ENCODE results near the gene EXOC1L.
A peak's percentile ranks its signal among the peaks of the same experiment; 100 is the strongest.
"Not testable (repeated sequence)": the region's sequence is repeated elsewhere in the genome, so short reads cannot be mapped to it uniquely, and the experiment has no call there.

The EXOC1L gene

DNA sequence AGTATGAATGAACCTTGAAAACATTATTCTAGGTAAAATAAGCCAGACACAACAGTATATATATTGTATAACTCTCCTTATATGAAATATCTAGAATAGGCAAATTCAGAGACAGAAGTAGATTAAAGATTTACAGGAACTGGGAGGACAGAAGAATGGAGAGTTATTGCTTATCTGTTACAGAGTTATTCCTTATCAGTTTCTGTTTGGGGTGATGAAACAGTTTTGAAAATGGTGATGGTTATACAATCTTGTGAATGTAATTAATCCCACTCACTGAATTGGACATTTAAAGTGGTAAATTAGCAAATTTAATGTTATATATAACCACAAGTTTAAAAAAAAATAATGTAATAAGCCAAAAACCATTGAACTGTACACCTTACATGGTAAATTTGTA, 19.4 kb downstream of the EXOC1L start:
- no peak for DNase-seq (ENCODE audit: low spot score)

DNA sequence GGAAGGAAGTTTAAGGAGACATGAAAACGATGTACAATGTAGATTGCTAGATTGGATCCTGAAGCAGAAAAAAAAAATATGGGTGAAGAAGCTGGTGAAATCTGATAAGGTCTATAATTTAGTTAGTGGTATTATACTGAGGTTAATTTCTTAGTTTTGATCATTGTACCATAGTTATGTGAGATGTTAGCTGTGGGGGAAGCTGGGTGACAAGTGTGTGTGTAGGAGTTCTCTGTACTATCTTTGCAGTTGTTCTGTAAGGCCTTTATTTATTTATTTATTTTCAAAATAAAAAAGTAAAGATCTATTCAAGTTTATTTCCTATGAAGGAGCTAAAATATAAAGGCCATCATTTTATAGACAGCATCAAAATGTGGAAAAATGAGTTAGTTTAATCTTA, 21.4 kb downstream of the EXOC1L start:
- DNase-seq (ENCODE audit: low spot score): no peak

GRCh38 chr4:55841373-55842239, 22.0 kb downstream of the EXOC1L start:
- DNase-seq (ENCODE audit: low spot score): not testable (repeated sequence)

GRCh38 chr4:55842312-55842711, 22.7 kb downstream of the EXOC1L start:
- not testable (repeated sequence) for DNase-seq (ENCODE audit: low spot score)

- DNase-seq (ENCODE audit: low spot score): no peak
Measured at GRCh38 chr4:55849724-55850123, 30.1 kb downstream of the EXOC1L start.

GRCh38 chr4:55851885-55852284, 32.3 kb downstream of the EXOC1L start:
- DNase-seq (ENCODE audit: low spot score): no peak

DNA sequence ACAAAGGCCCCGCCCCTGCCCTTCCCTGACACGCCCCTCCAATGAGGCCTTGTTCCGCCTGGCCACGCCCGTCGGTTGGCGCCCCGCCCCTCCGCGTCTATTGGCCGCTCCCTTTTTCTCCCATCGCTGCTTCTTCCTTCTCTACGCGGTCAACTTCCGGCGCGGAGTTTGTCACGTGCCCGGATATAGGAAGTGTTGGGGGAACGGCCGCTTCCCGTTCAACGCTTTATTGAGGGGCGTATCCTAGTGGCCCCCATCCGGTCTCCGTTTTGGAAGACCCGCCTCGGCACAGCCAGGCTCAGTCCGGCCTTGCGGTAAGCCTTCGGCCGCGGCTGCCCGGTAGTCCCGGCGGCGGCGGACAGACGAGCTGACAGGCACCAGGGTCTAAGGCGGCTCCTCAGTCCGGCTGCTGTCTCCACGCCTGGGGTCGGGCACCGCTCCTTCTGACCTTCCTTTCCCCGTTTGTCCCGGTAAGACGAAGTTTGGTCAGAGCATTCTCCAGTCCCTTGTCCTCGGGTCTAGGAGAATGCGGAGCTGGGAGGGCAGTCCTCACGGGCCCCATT, 34.0 kb downstream of the EXOC1L start, which contains the start of gene EXOC1:
Gene EXOC1, plus strand, starts transcription at position 165 of the 563 bp plus-strand sequence. CDS start 4,676 bp downstream, outside the sequence.
- DNase-seq (ENCODE audit: low spot score): peak; percentile 84

GRCh38 chr4:55854129-55854528, 34.5 kb downstream of the EXOC1L start:
- DNase-seq (ENCODE audit: low spot score): no peak

GRCh38 chr4:55857586-55857985, 38.0 kb downstream of the EXOC1L start:
- no peak for DNase-seq (ENCODE audit: low spot score)

DNA sequence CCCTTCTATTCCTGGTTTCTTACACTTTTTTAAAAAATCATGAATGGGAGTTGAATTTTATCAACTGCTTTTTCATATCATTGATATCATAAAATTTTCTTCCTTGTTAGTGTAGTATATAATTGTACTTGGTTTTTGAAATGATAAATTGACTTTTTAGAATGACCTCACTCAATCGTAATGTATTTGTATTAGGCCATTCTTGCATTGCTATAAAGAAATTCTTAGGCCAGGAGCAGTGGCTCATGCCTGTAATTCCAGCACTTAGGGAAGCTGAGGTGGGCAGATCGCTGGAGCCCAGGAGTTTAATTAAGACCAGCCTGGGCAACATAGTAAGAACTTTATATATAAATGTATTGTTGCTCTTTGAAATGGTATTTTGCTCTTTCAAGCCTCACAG, 40.1 kb downstream of the EXOC1L start:
- DNase-seq (ENCODE audit: low spot score): no peak

DNA sequence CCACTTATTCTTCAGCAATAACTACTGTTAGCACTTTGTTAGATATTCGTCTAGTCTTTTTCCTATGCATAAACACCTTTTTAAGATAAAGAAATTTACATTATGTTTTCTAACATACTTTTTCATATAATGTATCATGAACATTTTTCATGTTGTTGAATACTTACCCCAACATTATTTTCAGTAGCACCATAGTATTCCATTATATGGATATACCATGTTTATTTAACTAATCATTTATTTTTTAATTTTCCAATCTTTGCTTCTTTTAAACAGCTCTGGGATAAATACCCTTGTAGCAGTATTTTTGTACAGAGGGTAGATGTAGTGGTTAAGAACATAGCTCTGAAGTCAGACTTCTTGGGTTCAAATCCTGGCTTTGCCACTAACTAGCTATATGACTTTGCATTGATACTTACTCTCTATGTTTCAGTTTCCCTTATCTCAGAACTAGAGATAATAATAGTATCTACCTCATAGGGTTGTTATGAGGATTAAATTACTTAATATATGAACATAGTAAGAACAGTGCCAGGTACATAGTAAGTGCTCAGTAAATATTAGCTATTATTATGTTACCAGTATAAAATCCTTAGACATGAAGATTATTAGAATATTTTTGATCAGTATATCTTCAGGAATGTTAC, 45.1 kb downstream of the EXOC1L start:
- no peak for DNase-seq (ENCODE audit: low spot score)

- DNase-seq (ENCODE audit: low spot score): peak; percentile 6
Measured at GRCh38 chr4:55865228-55865806, 45.7 kb downstream of the EXOC1L start.

- peak; percentile 34 for DNase-seq (ENCODE audit: low spot score)
Measured at GRCh38 chr4:55866290-55866907, 46.8 kb downstream of the EXOC1L start.

- peak; percentile 9 for DNase-seq (ENCODE audit: low spot score)
Measured at GRCh38 chr4:55866973-55867574, 47.5 kb downstream of the EXOC1L start.

- no peak for DNase-seq (ENCODE audit: low spot score)
Measured at GRCh38 chr4:55868581-55869090, 49.0 kb downstream of the EXOC1L start.

DNA sequence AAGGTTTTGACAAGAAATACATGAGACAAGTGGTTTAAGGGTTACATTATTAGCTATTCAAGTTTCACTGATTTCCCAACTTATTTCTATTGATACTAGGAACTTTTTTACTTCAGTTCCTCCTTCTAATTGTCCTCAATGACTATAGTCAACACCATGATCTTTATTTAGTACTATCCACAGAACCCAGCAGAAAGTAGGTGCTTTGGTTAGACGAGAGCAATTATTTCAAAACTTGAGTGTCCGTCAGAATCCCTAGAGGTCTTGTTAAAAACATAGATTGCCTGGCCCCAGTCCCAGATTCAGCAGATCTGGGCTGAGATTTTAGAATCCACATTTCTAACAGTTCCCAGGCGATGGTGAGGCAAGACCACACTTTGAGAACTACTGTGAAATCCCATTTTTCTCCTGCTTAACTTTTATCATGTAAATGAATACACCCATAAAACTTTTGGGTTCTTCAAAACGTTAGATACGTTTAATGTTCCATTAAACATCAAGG, 51.8 kb downstream of the EXOC1L start:
- DNase-seq (ENCODE audit: low spot score): no peak

GRCh38 chr4:55874831-55875230, 55.2 kb downstream of the EXOC1L start:
- no peak for DNase-seq (ENCODE audit: low spot score)

- DNase-seq (ENCODE audit: low spot score): no peak
Measured at GRCh38 chr4:55876387-55876786, 56.8 kb downstream of the EXOC1L start.

GRCh38 chr4:55879224-55879623, 59.6 kb downstream of the EXOC1L start:
- DNase-seq (ENCODE audit: low spot score): no peak

DNA sequence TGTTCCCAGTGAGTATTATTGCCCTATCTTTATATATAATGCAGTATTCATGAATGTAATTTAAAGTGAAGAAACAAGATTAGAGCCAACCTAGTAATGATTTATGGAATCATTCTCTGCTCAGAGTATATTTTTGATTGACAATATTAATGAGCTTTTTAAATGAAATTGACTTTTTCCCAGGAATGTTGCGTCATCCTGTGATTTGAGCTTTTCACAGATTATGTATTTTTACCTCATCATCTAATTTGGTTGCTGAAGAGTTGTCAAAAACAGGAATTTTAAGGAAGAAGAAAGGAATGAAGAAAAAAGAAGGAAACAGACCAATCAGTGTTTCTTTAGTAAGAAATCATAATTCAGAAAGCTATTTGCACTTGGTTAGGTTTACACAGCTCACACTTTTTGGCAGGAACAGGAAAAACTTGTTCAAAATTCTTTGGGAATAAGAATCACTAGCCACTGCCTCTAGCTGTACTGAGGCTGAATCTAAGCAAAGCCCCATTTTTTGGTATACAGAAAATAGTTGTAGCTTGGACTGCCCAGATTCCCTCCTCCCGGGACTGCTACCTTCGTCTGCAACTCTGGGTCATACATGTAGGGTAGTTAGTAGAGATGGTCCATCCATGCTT, 61.2 kb downstream of the EXOC1L start:
- no peak for DNase-seq (ENCODE audit: low spot score)
